H9 (cell line): Measurements from ENCODE around the gene SLC35G6. TPM values are rescaled to one million over a fixed set of nuclear protein-coding genes. Genes with fewer than 3 reads are reported as not detected.
A peak's percentile ranks its signal among the peaks of the same experiment; 100 is the strongest.

Experiments used
- DNase-seq: peaks from one replicate; pipeline ENCODE4 v3.0.0-alpha.2; 2017
- H2AFZ ChIP-seq: one replicate; pipeline ENCODE4 v1.6.1; 2013; ENCODE audit warnings: mild to moderate bottlenecking, low read length, control low read depth, moderate library complexity
- H2AK5ac ChIP-seq: 2 replicates; pipeline ENCODE4 v1.6.1; 2013; ENCODE audit warnings: low read length, control low read depth, mixed read lengths; ENCODE audit not compliant: insufficient read length
- H2BK120ac ChIP-seq: one replicate; pipeline ENCODE4 v1.6.1; 2013; ENCODE audit warnings: low read depth, mild to moderate bottlenecking, low read length, control low read depth, inconsistent platforms; ENCODE audit not compliant: poor library complexity, severe bottlenecking
- H2BK12ac ChIP-seq: 2 replicates; pipeline ENCODE4 v1.6.1; 2013; ENCODE audit warnings: low read length, control low read depth, mixed read lengths, low read depth; ENCODE audit not compliant: insufficient read length
- H2BK15ac ChIP-seq: 2 replicates; pipeline ENCODE4 v1.6.1; 2013; ENCODE audit warnings: low read depth, low read length, control low read depth
- H2BK20ac ChIP-seq: one replicate; pipeline ENCODE4 v1.6.1; 2013; ENCODE audit warnings: low read depth, mild to moderate bottlenecking, low read length, control low read depth, inconsistent platforms; ENCODE audit not compliant: poor library complexity, severe bottlenecking
- H2BK5ac ChIP-seq: 2 replicates; pipeline ENCODE4 v1.6.1; 2013; ENCODE audit warnings: low read length, control low read depth, mixed read lengths; ENCODE audit not compliant: insufficient read length
- H3K14ac ChIP-seq: 2 replicates; pipeline ENCODE4 v1.6.1; 2013; ENCODE audit warnings: low read length, control low read depth; ENCODE audit not compliant: insufficient read depth
- H3K18ac ChIP-seq: 2 replicates; pipeline ENCODE4 v1.6.1; 2013; ENCODE audit warnings: low read depth, mild to moderate bottlenecking, mixed read lengths, low read length, control low read depth; ENCODE audit not compliant: insufficient read length
- H3K23ac ChIP-seq: 2 replicates; pipeline ENCODE4 v1.6.1; 2013; ENCODE audit warnings: low read length, control low read depth, mixed read lengths, low read depth; ENCODE audit not compliant: insufficient read length
- H3K23me2 ChIP-seq: 2 replicates; pipeline ENCODE4 v1.6.1; 2013; ENCODE audit warnings: low read depth, mild to moderate bottlenecking, mixed read lengths, low read length, control low read depth; ENCODE audit not compliant: insufficient read length, poor library complexity, severe bottlenecking
- H3K27ac ChIP-seq: 2 replicates; pipeline ENCODE4 v1.5.1; 2013; ENCODE audit warnings: low read length, control low read depth, mixed read lengths, low read depth; ENCODE audit not compliant: insufficient read length
- H3K27me3 ChIP-seq: 2 replicates; pipeline ENCODE4 v1.6.1; 2013; ENCODE audit warnings: low read length, control low read depth, inconsistent platforms; ENCODE audit not compliant: insufficient read depth
- H3K4ac ChIP-seq: 2 replicates; pipeline ENCODE4 v1.6.1; 2013; ENCODE audit warnings: low read depth, mild to moderate bottlenecking, control low read depth, inconsistent platforms, low read length, moderate library complexity
- H3K4me1 ChIP-seq: 2 replicates; pipeline ENCODE4 v1.6.1; 2013; ENCODE audit warnings: low read length, control low read depth, inconsistent platforms; ENCODE audit not compliant: insufficient read depth
- H3K4me2 ChIP-seq: 2 replicates; pipeline ENCODE4 v1.6.1; 2013; ENCODE audit warnings: low read length, control low read depth, mixed read lengths; ENCODE audit not compliant: insufficient read length, insufficient read depth
- H3K56ac ChIP-seq: 2 replicates; pipeline ENCODE4 v1.6.1; 2013; ENCODE audit warnings: low read depth, mild to moderate bottlenecking, mixed read lengths, low read length, control low read depth; ENCODE audit not compliant: insufficient read length
- H3K79me1 ChIP-seq: 2 replicates; pipeline ENCODE4 v1.6.1; 2013; ENCODE audit warnings: low read depth, mild to moderate bottlenecking, moderate library complexity, low read length, control low read depth, inconsistent platforms; ENCODE audit not compliant: insufficient read depth, poor library complexity, severe bottlenecking
- H3K79me2 ChIP-seq: 2 replicates; pipeline ENCODE4 v1.6.1; 2013; ENCODE audit warnings: low read length, control low read depth, inconsistent platforms; ENCODE audit not compliant: insufficient read depth
- H3K9ac ChIP-seq: 2 replicates; pipeline ENCODE4 v1.6.1; 2013; ENCODE audit warnings: low read length, control low read depth, mixed read lengths; ENCODE audit not compliant: insufficient read length; ENCODE audit errors: extremely low read depth
- H3K9me3 ChIP-seq: one replicate; pipeline ENCODE4 v1.6.1; 2013; ENCODE audit warnings: low read depth, low read length, inconsistent platforms; ENCODE audit not compliant: control insufficient read depth
- H3T11ph ChIP-seq: one replicate; pipeline ENCODE4 v1.6.1; 2013; ENCODE audit warnings: mild to moderate bottlenecking, low read length, control low read depth, inconsistent platforms
- H4K20me1 ChIP-seq: one replicate; pipeline ENCODE4 v1.6.1; 2013; ENCODE audit not compliant: control insufficient read depth, insufficient read length, insufficient read depth
- H4K5ac ChIP-seq: 2 replicates; pipeline ENCODE4 v1.6.1; 2013; ENCODE audit warnings: low read depth, mild to moderate bottlenecking, mixed read lengths, low read length, control low read depth; ENCODE audit not compliant: insufficient read length
- H4K8ac ChIP-seq: replicated peaks from 2 replicates; pipeline ENCODE4 v1.6.1; 2013; ENCODE audit warnings: low read length, control low read depth, mixed read lengths, low read depth; ENCODE audit not compliant: insufficient read length
- H4K91ac ChIP-seq: 2 replicates; pipeline ENCODE4 v1.6.1; 2013; ENCODE audit warnings: low read depth, mild to moderate bottlenecking, moderate library complexity, mixed read lengths, low read length, control low read depth; ENCODE audit not compliant: insufficient read length
- H3K27ac Mint-ChIP-seq, 3 experiments: 2 replicates in 2 of 3; 3 replicates in 1 of 3; pipeline ENCODE4 v1.8.0; 2020 to 2021; ENCODE audit warnings: mixed read lengths in 3 of 3, mild to moderate bottlenecking in 1 of 3, moderate library complexity in 1 of 3
- H3K27me3 Mint-ChIP-seq: 2 replicates; pipeline ENCODE4 v1.8.0; 2021; ENCODE audit warnings: low read depth, mild to moderate bottlenecking, moderate library complexity, mixed read lengths
- H3K36me3 Mint-ChIP-seq, 3 experiments: 2 replicates in 2 of 3; 3 replicates in 1 of 3; pipeline ENCODE4 v1.8.0; 2020 to 2021; ENCODE audit warnings: low read depth in 3 of 3, mixed read lengths in 3 of 3; ENCODE audit not compliant: insufficient read depth in 1 of 3
- H3K4me1 Mint-ChIP-seq, 2 experiments: 2 replicates each; pipeline ENCODE4 v1.8.0; 2020; ENCODE audit warnings: mixed read lengths in 2 of 2
- H3K4me3 Mint-ChIP-seq, 2 experiments: 2 replicates in 1 of 2; 3 replicates in 1 of 2; pipeline ENCODE4 v1.8.0; 2020 to 2021; ENCODE audit warnings: mild to moderate bottlenecking in 2 of 2, mixed read lengths in 2 of 2, moderate library complexity in 1 of 2
- H3K9me3 Mint-ChIP-seq, 2 experiments: 2 replicates in 1 of 2; 3 replicates in 1 of 2; pipeline ENCODE4 v1.8.0; 2020; ENCODE audit warnings: mild to moderate bottlenecking in 2 of 2, mixed read lengths in 2 of 2, moderate library complexity in 1 of 2
- WGBS: extraction: QIAGEN DNeasy Blood & Tissue Kit; methylation state at CpG from one replicate; pipeline ENCODE4 v1.1.7; 2013; ENCODE audit warnings: missing lambda C conversion rate, low lambda C conversion rate, mixed read lengths; ENCODE audit not compliant: insufficient read length; ENCODE audit errors: extremely low coverage; 5-methylcytosine and 5-hydroxymethylcytosine counted together
- total RNA-seq: library from RNA; stranded (reverse); gene quantifications from 2 replicates; pipeline ENCODE4 v1.2.1, GENCODE V29; 2021
- TF ChIP-seq, protein P1 (sequence below): fragments of 200-600 bp; sonication (generic); conservative IDR thresholded peaks from 3 replicates; pipeline ENCODE4 v1.8.0; 2021; ENCODE audit warnings: antibody characterized with exemption, mild to moderate bottlenecking

The SLC35G6 gene
- total RNA-seq, 1 experiment from 2014 or later, result not detected

DNA sequence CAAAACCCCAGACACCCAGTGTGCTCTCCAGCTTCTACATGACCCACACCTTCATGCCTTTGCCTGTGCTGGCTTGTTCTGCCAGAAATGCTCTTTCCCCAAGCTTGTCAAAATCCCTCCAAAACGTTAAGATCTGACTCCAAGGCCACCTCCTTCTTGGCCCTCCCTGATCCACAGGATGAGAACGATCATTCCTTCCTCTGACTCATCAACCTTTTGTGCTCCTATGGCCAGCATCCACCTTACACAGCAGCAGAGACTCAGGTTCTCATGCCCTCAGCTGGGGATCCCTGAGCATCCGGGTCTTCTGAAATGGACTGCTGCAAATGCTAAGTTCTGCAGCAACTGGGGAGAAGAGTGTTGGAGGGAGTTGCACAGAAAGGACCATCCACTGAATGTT lies 4.8 kb upstream of the SLC35G6 start:
- no peaks in the 10 kb centered on the region for H3K27me3 ChIP-seq
- H3K23ac ChIP-seq, result no peak overlapping the region
- no peak overlapping the region for H2BK20ac ChIP-seq
- H2AK5ac ChIP-seq, result no peak overlapping the region
- H2BK120ac ChIP-seq, result no peak overlapping the region
- H3K4ac ChIP-seq, result no peak overlapping the region
- TF ChIP-seq, protein P1, sequence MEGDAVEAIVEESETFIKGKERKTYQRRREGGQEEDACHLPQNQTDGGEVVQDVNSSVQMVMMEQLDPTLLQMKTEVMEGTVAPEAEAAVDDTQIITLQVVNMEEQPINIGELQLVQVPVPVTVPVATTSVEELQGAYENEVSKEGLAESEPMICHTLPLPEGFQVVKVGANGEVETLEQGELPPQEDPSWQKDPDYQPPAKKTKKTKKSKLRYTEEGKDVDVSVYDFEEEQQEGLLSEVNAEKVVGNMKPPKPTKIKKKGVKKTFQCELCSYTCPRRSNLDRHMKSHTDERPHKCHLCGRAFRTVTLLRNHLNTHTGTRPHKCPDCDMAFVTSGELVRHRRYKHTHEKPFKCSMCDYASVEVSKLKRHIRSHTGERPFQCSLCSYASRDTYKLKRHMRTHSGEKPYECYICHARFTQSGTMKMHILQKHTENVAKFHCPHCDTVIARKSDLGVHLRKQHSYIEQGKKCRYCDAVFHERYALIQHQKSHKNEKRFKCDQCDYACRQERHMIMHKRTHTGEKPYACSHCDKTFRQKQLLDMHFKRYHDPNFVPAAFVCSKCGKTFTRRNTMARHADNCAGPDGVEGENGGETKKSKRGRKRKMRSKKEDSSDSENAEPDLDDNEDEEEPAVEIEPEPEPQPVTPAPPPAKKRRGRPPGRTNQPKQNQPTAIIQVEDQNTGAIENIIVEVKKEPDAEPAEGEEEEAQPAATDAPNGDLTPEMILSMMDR, result no peak
- peaks cover 35 to 37% of the 10 kb centered on the region in 2 experiments for H3K4me1 Mint-ChIP-seq
- no peak overlapping the region for H3K4me3 Mint-ChIP-seq
- peaks cover 3% of the 10 kb centered on the region for H3K79me1 ChIP-seq
- peaks cover 8% of the 10 kb centered on the region; the same call in 1 of the 2 replicates for H3K4me1 ChIP-seq
- peak overlapping the region; percentile 29 for H3K9ac ChIP-seq
- H4K8ac ChIP-seq, result no peak overlapping the region
- H3T11ph ChIP-seq, result no peak overlapping the region
- H3K23me2 ChIP-seq, result peaks cover 4% of the 10 kb centered on the region
- peaks cover 0 to 4% (median 0%) of the 10 kb centered on the region in 3 experiments; a peak in 1 of 7 replicates for H3K36me3 Mint-ChIP-seq
- H4K91ac ChIP-seq, result no peak overlapping the region
- no peak overlapping the region for H3K18ac ChIP-seq
- peak overlapping the region in 2 of 3 experiments; percentile 20 to 90; a peak in 3 of 7 replicates for H3K27ac Mint-ChIP-seq
- H3K56ac ChIP-seq, result no peak overlapping the region
- no peak overlapping the region for H3K14ac ChIP-seq
- no peak overlapping the region for H2BK12ac ChIP-seq
- no peak overlapping the region for H2BK5ac ChIP-seq
- no peaks in the 10 kb centered on the region; a peak in 1 of 5 replicates for H3K9me3 Mint-ChIP-seq
- H3K9me3 ChIP-seq, result no peaks in the 10 kb centered on the region
- H2BK15ac ChIP-seq, result no peak overlapping the region
- no peak overlapping the region for H3K4me2 ChIP-seq
- H4K20me1 ChIP-seq, result peaks cover 6% of the 10 kb centered on the region
- H4K5ac ChIP-seq, result no peak overlapping the region
- no CpG with 5 or more reads among the region's 3 CpGs for WGBS
- no peak overlapping the region for H3K27ac ChIP-seq
- DNase-seq, result no peak
- no peaks in the 10 kb centered on the region; the same call in 1 of the 2 replicates for H3K27me3 Mint-ChIP-seq
- H2AFZ ChIP-seq, result no peak overlapping the region
- peaks cover 5% of the 10 kb centered on the region; the same call in 1 of the 2 replicates for H3K79me2 ChIP-seq
